ENCODE results near the gene SIAE. TPM values are rescaled to one million over a fixed set of nuclear protein-coding genes. Genes with fewer than 3 reads are reported as not detected.

SIAE gene
- total RNA-seq, 6 experiments from 2014 or later = 9.2 to 14.4 (median 11.3) TPM

- Mint-ChIP-seq H3K4me1 (ENCODE audit: low read depth) (peaks cover 38% of the 10 kb centered on the region), H3K27ac (peak overlapping the region; percentile 92), H3K9me3 (no peaks in the 10 kb centered on the region), H3K36me3 (ENCODE audit: low read depth) (peaks cover 9% of the 10 kb centered on the region; the same call in 1 of the 2 replicates), H3K27me3 (ENCODE audit: insufficient read depth) (no peaks in the 10 kb centered on the region; the same call in 1 of the 2 replicates), H3K4me3 (peak overlapping the region; percentile 65; the same call in 1 of the 2 replicates)
- no peak for TF ChIP-seq CTCF (IDR thresholded peaks at IDR 0.05)
- DNase-seq = no peak
Observed at GRCh38 chr11:124642628-124643027, 30.9 kb downstream of the SIAE start.

GRCh38 chr11:124640666-124641065 is 32.9 kb downstream of the SIAE start:
- no peak for TF ChIP-seq CTCF (IDR thresholded peaks at IDR 0.05)
- Mint-ChIP-seq H3K27ac (no peak overlapping the region), H3K4me1 (ENCODE audit: low read depth) (peaks cover 36% of the 10 kb centered on the region), H3K4me3 (no peak overlapping the region), H3K27me3 (ENCODE audit: insufficient read depth) (no peaks in the 10 kb centered on the region; the same call in 1 of the 2 replicates), H3K9me3 (no peaks in the 10 kb centered on the region), H3K36me3 (ENCODE audit: low read depth) (peaks cover 17% of the 10 kb centered on the region)
- no peak for DNase-seq

DNA sequence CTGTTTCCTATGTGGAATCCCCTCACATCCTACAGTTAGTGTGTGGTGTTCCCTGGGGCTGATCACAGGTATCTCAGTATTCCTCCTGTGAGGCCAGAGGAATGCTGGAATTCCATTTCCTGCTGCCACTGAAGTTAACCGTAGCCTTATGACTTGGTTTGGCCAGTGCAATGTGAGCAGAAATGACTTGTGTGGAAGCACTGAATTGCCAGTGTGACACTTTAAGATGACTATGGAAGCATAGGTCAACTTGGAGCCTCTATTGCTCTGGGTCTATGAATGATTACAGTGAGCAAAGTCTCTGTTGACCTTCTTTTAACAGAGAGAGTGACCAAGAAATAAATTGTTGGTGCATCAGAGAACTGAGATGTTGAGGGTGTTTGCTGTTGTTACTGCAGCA is 34.4 kb downstream of the SIAE start:
- no peak for DNase-seq
- no peak for TF ChIP-seq CTCF (IDR thresholded peaks at IDR 0.05)
- peaks cover 22% of the 10 kb centered on the region for H3K4me1 Mint-ChIP-seq (ENCODE audit: low read depth)
- peaks cover 18% of the 10 kb centered on the region for H3K36me3 Mint-ChIP-seq (ENCODE audit: low read depth)
- no peaks in the 10 kb centered on the region for H3K9me3 Mint-ChIP-seq
- H3K27me3 Mint-ChIP-seq (ENCODE audit: insufficient read depth) = no peaks in the 10 kb centered on the region; the same call in 1 of the 2 replicates
- H3K4me3 Mint-ChIP-seq = no peak overlapping the region
- H3K27ac Mint-ChIP-seq = no peak overlapping the region

DNA sequence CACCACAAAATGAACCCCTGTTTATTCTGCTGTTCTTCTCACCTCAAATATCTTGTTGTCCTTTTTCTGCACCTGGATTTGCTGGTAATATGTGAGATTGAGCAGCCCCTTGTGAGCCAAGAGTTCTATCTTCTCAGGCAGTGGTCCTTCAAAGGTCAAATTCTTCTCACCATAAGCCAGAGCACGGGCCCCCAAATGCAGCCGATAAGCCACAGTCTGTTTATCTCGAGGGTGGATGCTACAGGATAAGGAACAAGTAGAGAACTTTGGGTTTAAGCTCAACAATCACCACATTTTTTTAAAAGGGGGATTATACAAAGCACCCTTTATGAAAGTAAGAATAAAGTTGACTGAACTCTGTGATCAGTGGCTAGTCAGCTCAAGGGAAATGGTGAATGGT is 35.0 kb downstream of the SIAE start:
- Mint-ChIP-seq H3K4me3 (no peak overlapping the region), H3K36me3 (ENCODE audit: low read depth) (peaks cover 20% of the 10 kb centered on the region), H3K27ac (no peak overlapping the region), H3K4me1 (ENCODE audit: low read depth) (peaks cover 15% of the 10 kb centered on the region), H3K27me3 (ENCODE audit: insufficient read depth) (no peaks in the 10 kb centered on the region; the same call in 1 of the 2 replicates), H3K9me3 (no peaks in the 10 kb centered on the region)
- no peak for DNase-seq
- no peak for TF ChIP-seq CTCF (IDR thresholded peaks at IDR 0.05)

DNA sequence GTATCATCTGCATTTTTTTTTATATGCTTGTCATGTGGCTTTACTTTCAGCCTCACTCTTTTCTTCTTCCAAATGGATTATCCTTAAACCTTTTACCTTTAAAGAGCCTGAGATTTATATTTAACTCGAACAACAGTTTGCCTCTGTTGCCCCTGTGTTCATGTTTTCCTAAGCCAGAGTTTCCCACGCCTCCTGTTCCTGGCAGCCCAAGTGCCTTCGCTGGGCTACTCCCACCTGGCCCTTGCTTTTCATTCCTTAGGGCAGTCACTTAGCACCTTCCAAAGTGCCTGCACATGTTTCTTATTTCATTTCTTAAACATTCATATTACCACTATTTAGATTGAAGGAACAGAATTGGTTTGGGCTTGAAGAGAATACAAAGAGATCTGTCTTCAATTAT is 37.6 kb downstream of the SIAE start:
- no peak overlapping the region for H3K4me3 Mint-ChIP-seq
- DNase-seq = no peak

More for the DNA sequence above, 37.6 kb downstream of the SIAE start:
- Mint-ChIP-seq H3K27ac (no peak overlapping the region), H3K9me3 (no peaks in the 10 kb centered on the region), H3K27me3 (ENCODE audit: insufficient read depth) (no peaks in the 10 kb centered on the region; the same call in 1 of the 2 replicates), H3K36me3 (ENCODE audit: low read depth) (peaks cover 25% of the 10 kb centered on the region), H3K4me1 (ENCODE audit: low read depth) (no peaks in the 10 kb centered on the region)
- TF ChIP-seq CTCF (IDR thresholded peaks at IDR 0.05) = no peak
